GM20000 (cell line): ENCODE results near the gene FCRL2.

Source experiments
- DNase-seq: peaks from one replicate; pipeline ENCODE4 v3.0.0; 2012; ENCODE audit warnings: low spot score
- CTCF ChIP-seq: IDR thresholded peaks from 2 replicates; pipeline ENCODE4 v1.5.1; 2012; ENCODE audit warnings: mild to moderate bottlenecking, control low read depth; ENCODE audit errors: extremely low read depth, missing control alignments

FCRL2 gene

DNA sequence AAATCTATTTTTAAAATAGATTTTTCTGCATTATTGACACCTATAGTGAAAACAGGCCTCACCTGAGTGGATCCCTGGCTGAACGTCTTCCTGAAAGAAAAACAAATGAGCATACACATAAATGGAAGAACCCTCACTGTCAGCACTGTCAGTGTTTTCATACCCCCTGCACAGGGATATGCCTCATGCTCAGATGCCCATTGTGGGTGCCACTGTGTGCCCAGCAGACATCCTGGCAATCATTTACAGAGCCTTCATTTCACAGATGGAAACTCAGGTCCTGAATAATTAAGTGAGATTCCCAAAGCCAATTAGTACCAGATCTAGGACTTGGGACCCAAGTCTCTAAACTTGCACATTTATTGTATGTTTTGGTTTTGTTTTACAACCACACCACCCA, 23.1 kb upstream of the FCRL2 start:
- TF ChIP-seq CTCF: no peak
- DNase-seq: no peak

DNA sequence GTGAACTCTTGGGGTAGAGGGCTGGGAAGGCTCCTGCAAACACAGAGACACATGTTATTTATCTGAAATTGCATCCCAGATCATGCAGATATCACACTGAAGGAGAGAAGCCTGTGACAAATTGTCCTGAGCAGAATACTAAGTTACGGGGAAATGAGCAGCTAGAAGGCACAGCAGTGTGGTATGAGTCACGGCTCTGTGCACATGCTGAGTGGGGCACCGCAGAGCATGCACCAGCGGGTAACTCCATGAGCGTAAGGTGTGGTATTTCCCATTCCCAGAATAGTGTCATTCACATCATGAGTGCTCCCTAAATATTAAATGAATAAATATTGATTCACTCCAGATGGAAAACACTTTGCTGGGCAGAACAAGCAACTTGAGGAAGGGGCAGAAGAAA, 21.3 kb upstream of the FCRL2 start:
- no peak for TF ChIP-seq CTCF
- DNase-seq: no peak

GRCh38 chr1:157785248-157785647, 8.3 kb upstream of the FCRL2 start:
- DNase-seq: no peak
- TF ChIP-seq CTCF: no peak

GRCh38 chr1:157784801-157785200, 7.9 kb upstream of the FCRL2 start:
- TF ChIP-seq CTCF: no peak
- no peak for DNase-seq

- no peak for DNase-seq
- TF ChIP-seq CTCF: no peak
Measured at GRCh38 chr1:157782931-157783330, 6.0 kb upstream of the FCRL2 start.

- DNase-seq: no peak
- no peak for TF ChIP-seq CTCF
Measured at GRCh38 chr1:157781048-157781447, 4.1 kb upstream of the FCRL2 start.

GRCh38 chr1:157775101-157775870, 1.6 kb downstream of the FCRL2 start:
- TF ChIP-seq CTCF: no peak
- no peak for DNase-seq
